Endodermal cell (in vitro differentiated cells): Measurements from ENCODE around the gene MID1. TPM values are rescaled to one million over a fixed set of nuclear protein-coding genes. Genes with fewer than 3 reads are reported as not detected.

Source experiments
- DNase-seq: peaks from one replicate; pipeline ENCODE4 v3.0.0-alpha.2; 2017
- H3K27ac ChIP-seq: 2 replicates; pipeline ENCODE4 v1.5.1; 2013; ENCODE audit warnings: mild to moderate bottlenecking, low read depth, low read length, moderate library complexity
- H3K27me3 ChIP-seq: 2 replicates; pipeline ENCODE4 v1.6.1; 2013; ENCODE audit warnings: mild to moderate bottlenecking, low read length, moderate library complexity; ENCODE audit not compliant: insufficient read depth, control insufficient read depth, poor library complexity, severe bottlenecking
- H3K36me3 ChIP-seq: 2 replicates; pipeline ENCODE4 v1.7.0; 2013; ENCODE audit warnings: mild to moderate bottlenecking, low read length, moderate library complexity; ENCODE audit not compliant: control insufficient read depth, insufficient read depth
- H3K4me1 ChIP-seq: one replicate; pipeline ENCODE4 v1.7.0; 2013; ENCODE audit warnings: low read length; ENCODE audit not compliant: control insufficient read depth, insufficient read depth
- H3K4me3 ChIP-seq: 2 replicates; pipeline ENCODE4 v1.5.1; 2013; ENCODE audit warnings: mild to moderate bottlenecking, low read length, moderate library complexity
- H3K9ac ChIP-seq: 2 replicates; pipeline ENCODE4 v1.6.1; 2013; ENCODE audit warnings: mild to moderate bottlenecking, low read length, moderate library complexity; ENCODE audit not compliant: poor library complexity, severe bottlenecking; ENCODE audit errors: extremely low read depth
- H3K9me3 ChIP-seq: 2 replicates; pipeline ENCODE4 v1.6.1; 2013; ENCODE audit warnings: mild to moderate bottlenecking, low read length, moderate library complexity; ENCODE audit not compliant: control insufficient read depth
- H3K27ac Mint-ChIP-seq: 2 replicates; pipeline ENCODE4 v1.8.0; 2020; ENCODE audit warnings: mixed read lengths
- H3K27me3 Mint-ChIP-seq: 2 replicates; pipeline ENCODE4 v1.8.0; 2021; ENCODE audit warnings: mild to moderate bottlenecking, mixed read lengths; ENCODE audit not compliant: insufficient read depth
- H3K36me3 Mint-ChIP-seq: 2 replicates; pipeline ENCODE4 v1.8.0; 2020; ENCODE audit warnings: low read depth, mixed read lengths
- H3K4me1 Mint-ChIP-seq: 2 replicates; pipeline ENCODE4 v1.8.0; 2020; ENCODE audit warnings: mixed read lengths
- H3K4me3 Mint-ChIP-seq: 2 replicates; pipeline ENCODE4 v1.8.0; 2020; ENCODE audit warnings: mild to moderate bottlenecking, moderate library complexity, mixed read lengths
- H3K9me3 Mint-ChIP-seq: 2 replicates; pipeline ENCODE4 v1.8.0; 2020; ENCODE audit warnings: mild to moderate bottlenecking, mixed read lengths
- WGBS, 2 experiments: methylation state at CpG; one replicate each; pipeline versions ENCODE4 v1.1.5 to v1.1.7; 2013; ENCODE audit warnings: missing lambda C conversion rate in 2 of 2, mixed read lengths in 1 of 2; ENCODE audit not compliant: insufficient coverage in 1 of 2, insufficient read length in 1 of 2; 5-methylcytosine and 5-hydroxymethylcytosine counted together
- total RNA-seq, 2 donors: library from RNA; stranded (reverse); fragmentation: NEBNext Ultra II Directional in 1 of 2; extraction: Animal tissue kit (Norgen Biotek cat#: 25700) in 1 of 2; gene quantifications; 2 replicates in 1 of 2; 3 replicates in 1 of 2; pipeline ENCODE4 v1.2.1, GENCODE V29; 2021
- TF ChIP-seq, protein P1 (sequence below): fragments of 200-600 bp; sonication (generic); conservative IDR thresholded peaks from 2 replicates; pipeline ENCODE4 v1.5.0; 2021; ENCODE audit warnings: antibody characterized with exemption, mild to moderate bottlenecking

The MID1 gene
- total RNA-seq, 2 donors from 2014 or later: 23.5 to 24.9 TPM

DNA sequence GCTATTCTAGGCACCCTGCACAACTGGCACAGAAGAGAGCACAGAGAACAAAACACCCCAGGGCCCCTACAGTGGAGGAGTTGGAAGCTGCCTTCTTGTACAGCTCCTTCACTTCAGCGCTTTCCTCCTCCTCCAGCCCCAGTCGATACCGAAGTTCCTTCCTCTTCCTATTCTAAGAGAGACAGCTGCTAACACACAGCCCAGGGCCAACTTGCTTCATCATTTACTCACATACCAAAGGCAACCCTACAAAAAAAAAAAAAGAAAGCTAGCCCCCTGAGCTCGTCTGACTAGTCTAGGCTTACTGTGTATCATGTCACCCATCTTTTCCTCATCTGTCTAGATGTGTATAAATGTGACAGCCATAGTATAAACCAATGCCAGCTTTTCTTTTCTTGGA, 64.5 kb downstream of the MID1 start:
- Histone ChIP-seq H3K4me1 (no peaks in the 10 kb centered on the region), H3K36me3 (no peaks in the 10 kb centered on the region), H3K9me3 (no peaks in the 10 kb centered on the region), H3K27me3 (no peaks in the 10 kb centered on the region), H3K4me3 (no peak overlapping the region), H3K9ac (no peak overlapping the region), H3K27ac (no peak overlapping the region)
- Mint-ChIP-seq H3K27me3 (no peaks in the 10 kb centered on the region), H3K9me3 (peaks cover 40% of the 10 kb centered on the region), H3K4me3 (no peak overlapping the region), H3K27ac (no peak overlapping the region), H3K4me1 (no peaks in the 10 kb centered on the region), H3K36me3 (no peaks in the 10 kb centered on the region)
- WGBS, 2 experiments: 85% methylated on average over 4 of the region's 4 CpGs; no CpG with 5 or more reads in 1 of the 2 experiments
- TF ChIP-seq, protein P1, sequence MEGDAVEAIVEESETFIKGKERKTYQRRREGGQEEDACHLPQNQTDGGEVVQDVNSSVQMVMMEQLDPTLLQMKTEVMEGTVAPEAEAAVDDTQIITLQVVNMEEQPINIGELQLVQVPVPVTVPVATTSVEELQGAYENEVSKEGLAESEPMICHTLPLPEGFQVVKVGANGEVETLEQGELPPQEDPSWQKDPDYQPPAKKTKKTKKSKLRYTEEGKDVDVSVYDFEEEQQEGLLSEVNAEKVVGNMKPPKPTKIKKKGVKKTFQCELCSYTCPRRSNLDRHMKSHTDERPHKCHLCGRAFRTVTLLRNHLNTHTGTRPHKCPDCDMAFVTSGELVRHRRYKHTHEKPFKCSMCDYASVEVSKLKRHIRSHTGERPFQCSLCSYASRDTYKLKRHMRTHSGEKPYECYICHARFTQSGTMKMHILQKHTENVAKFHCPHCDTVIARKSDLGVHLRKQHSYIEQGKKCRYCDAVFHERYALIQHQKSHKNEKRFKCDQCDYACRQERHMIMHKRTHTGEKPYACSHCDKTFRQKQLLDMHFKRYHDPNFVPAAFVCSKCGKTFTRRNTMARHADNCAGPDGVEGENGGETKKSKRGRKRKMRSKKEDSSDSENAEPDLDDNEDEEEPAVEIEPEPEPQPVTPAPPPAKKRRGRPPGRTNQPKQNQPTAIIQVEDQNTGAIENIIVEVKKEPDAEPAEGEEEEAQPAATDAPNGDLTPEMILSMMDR: no peak
- no peak for DNase-seq

DNA sequence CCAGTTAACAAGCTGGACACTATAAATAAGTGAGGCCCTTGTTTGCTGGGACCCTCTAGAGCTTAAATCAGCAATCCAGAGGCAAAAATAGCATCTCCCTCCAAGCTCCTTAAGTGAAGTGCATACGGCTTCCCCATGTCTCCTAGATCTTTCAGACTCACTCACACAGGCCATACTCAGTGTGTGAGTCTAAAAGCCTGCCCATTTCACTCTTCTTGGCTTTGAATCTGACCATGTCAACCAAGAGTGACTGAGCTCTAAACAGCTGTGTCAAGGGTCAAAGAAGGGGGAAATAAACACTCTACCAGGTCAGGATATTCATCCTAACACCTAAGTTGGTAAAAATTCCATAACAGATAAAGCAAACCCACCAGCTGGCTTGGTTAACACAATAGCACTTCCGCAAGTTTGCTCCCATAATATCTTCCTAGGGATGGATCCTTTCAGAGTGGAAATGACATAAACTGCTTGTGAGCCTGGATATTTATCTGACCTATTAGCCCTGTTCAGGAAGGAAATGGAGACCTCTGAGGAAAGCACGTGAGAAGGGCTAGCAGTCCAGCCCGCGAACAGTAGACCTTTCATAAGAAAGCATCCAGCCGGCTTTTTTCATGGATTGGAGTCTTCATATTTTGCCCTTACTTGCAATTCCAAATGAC, 65.6 kb downstream of the MID1 start:
- no peaks in the 10 kb centered on the region for H3K4me1 Mint-ChIP-seq
- no peak for DNase-seq
- TF ChIP-seq, protein P1: no peak
- peaks cover 37% of the 10 kb centered on the region for H3K9me3 Mint-ChIP-seq
- 98 to 100% methylated on average over 1 to 6 of the region's 6 CpGs for WGBS, 2 experiments
- H3K36me3 ChIP-seq: no peaks in the 10 kb centered on the region
- H3K27ac Mint-ChIP-seq: no peak overlapping the region
- no peak overlapping the region for H3K4me3 Mint-ChIP-seq
- no peaks in the 10 kb centered on the region for H3K9me3 ChIP-seq
- no peaks in the 10 kb centered on the region for H3K27me3 Mint-ChIP-seq
- no peaks in the 10 kb centered on the region for H3K27me3 ChIP-seq
- no peak overlapping the region for H3K4me3 ChIP-seq
- H3K27ac ChIP-seq: no peak overlapping the region
- no peaks in the 10 kb centered on the region for H3K4me1 ChIP-seq
- no peaks in the 10 kb centered on the region for H3K36me3 Mint-ChIP-seq
- no peak overlapping the region for H3K9ac ChIP-seq

DNA sequence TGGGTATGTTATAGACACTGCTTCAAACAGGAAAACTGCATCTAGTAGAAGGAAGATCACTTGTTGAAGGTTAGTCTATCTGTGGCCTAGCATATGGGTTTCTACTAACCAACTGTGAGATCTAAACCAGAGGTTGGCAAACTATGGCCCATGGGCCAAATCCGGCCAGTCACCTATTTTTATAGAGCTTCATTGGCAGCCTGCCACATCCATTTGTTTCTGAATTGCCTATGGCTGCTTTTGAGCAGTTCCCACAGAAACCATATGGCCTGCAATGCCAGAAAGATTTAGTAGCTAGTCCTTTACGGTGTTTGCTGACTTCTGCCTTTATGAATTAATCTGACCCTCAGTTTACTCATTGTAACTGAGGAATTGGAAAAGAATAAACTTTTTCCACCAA, 71.1 kb downstream of the MID1 start:
- H3K27ac ChIP-seq: no peak overlapping the region
- no peaks in the 10 kb centered on the region for H3K36me3 ChIP-seq
- TF ChIP-seq, protein P1: no peak
- H3K4me1 ChIP-seq: no peaks in the 10 kb centered on the region
- H3K36me3 Mint-ChIP-seq: no peaks in the 10 kb centered on the region
- 88 to 100% methylated on average over 1 to 2 of the region's 2 CpGs for WGBS, 2 experiments
- H3K27me3 Mint-ChIP-seq: no peaks in the 10 kb centered on the region
- H3K27me3 ChIP-seq: no peaks in the 10 kb centered on the region
- no peak overlapping the region for H3K4me3 Mint-ChIP-seq
- no peak overlapping the region for H3K4me3 ChIP-seq
- H3K4me1 Mint-ChIP-seq: peaks cover 4% of the 10 kb centered on the region
- peaks cover 45% of the 10 kb centered on the region for H3K9me3 Mint-ChIP-seq
- no peak overlapping the region for H3K9ac ChIP-seq
- H3K9me3 ChIP-seq: no peaks in the 10 kb centered on the region
- DNase-seq: no peak
- H3K27ac Mint-ChIP-seq: no peak overlapping the region
